Lower leg skin (tissue), 4 donors: ENCODE data around the gene GCAT. TPM values are rescaled to one million over a fixed set of nuclear protein-coding genes. Genes with fewer than 3 reads are reported as not detected.

ENCODE experiments used
- DNase-seq, 2 donors: peaks; one replicate each; pipeline ENCODE4 v3.0.0-alpha.2; 2019; ENCODE audit warnings: low spot score in 2 of 2
- H3K4me3 ChIP-seq: fragments of 200-600 bp; sonication (generic); 2 replicates; pipeline ENCODE4 v1.5.1; 2017; ENCODE audit warnings: mild to moderate bottlenecking, low read depth; ENCODE audit not compliant: poor library complexity, severe bottlenecking
- CTCF ChIP-seq, 3 donors: fragments of 450-650 bp; IDR thresholded peaks; one replicate each; pipeline ENCODE4 v1.5.1; 2016; ENCODE audit warnings: antibody characterized with exemption in 3 of 3, mild to moderate bottlenecking in 3 of 3, moderate library complexity in 2 of 3
- POLR2A ChIP-seq, 2 donors: fragments of 450-650 bp; IDR thresholded peaks; one replicate each; pipeline ENCODE4 v1.6.1; 2016 to 2017; ENCODE audit warnings: antibody characterized with exemption in 2 of 2, mild to moderate bottlenecking in 1 of 2, moderate library complexity in 1 of 2
- WGBS, 2 donors: methylation state at CpG; one replicate each; pipeline ENCODE4 v1.1.5; 2018; 5-methylcytosine and 5-hydroxymethylcytosine counted together
- intact Hi-C: fragments of 100-400 bp; cut with DNase I; formaldehyde crosslinking; loops from one replicate; pipeline ENCODE4 v1.15.0; 2023; ENCODE audit warnings: low total_unique reads
- total RNA-seq, 4 donors: library from RNA; depleted of rRNA; stranded (reverse); fragments of >200 nt; gene quantifications; one replicate each; pipeline ENCODE4 v1.1.0, GENCODE V29; 2016

Gene GCAT
- total RNA-seq, 4 donors from 2014 or later = 12.5 to 20.4 (median 16.2) TPM

- DNase-seq = no peak
- H3K4me3 ChIP-seq = no peak overlapping the region
- WGBS, 2 donors = 92 to 94% methylated on average over 5 of the region's 5 CpGs
- intact Hi-C loops = loop anchor here (5.0 to 10.0 kb wide), 2 partner anchors 125 to 327 kb away; no protein-coding TSS in a partner anchor
- TF ChIP-seq CTCF (IDR thresholded peaks at IDR 0.05) (no peak), POLR2A (IDR thresholded peaks at IDR 0.05) (no peak)
Measured at GRCh38 chr22:37809672-37810333, 2.1 kb downstream of the GCAT start.

DNA sequence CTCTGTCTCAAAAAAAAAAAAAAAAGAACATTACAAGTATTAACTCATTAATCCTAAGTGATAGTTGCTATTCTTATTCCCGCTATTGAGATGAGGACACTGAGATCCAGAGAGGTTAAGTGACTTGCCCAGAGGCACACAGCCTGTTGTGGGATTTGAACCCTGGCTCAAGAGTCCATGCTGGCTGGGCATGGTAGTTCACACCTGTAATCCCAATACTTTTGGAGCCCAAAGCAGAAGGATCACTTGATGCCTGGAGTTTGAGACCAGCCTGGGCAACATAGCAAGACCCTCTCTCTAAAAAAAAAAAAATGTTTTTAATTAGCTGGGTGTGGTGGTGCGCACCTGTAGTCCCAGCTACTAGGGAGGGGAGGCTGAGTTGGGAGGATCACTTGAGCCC lies 4.1 kb downstream of the GCAT start:
- no peak for TF ChIP-seq CTCF (IDR thresholded peaks at IDR 0.05)
- TF ChIP-seq POLR2A (IDR thresholded peaks at IDR 0.05) = no peak
- DNase-seq = no peak
- 93 to 94% methylated on average over 2 of the region's 2 CpGs for WGBS, 2 donors
- no peak overlapping the region for H3K4me3 ChIP-seq
- intact Hi-C loops = loop anchor here (10.0 kb wide), 1 partner anchor 123 kb away; no protein-coding TSS in a partner anchor

- TF ChIP-seq POLR2A (IDR thresholded peaks at IDR 0.05) (no peak), CTCF (IDR thresholded peaks at IDR 0.05) (no peak)
- 87 to 90% methylated on average over 22 to 27 of the region's 27 CpGs for WGBS, 2 donors
- no peak for DNase-seq
- no peak overlapping the region for H3K4me3 ChIP-seq
- intact Hi-C loops = loop anchor here (10.0 kb wide), 1 partner anchor 122 kb away; no protein-coding TSS in a partner anchor
Measured at GRCh38 chr22:37812869-37813678, 5.3 kb downstream of the GCAT start.

DNA sequence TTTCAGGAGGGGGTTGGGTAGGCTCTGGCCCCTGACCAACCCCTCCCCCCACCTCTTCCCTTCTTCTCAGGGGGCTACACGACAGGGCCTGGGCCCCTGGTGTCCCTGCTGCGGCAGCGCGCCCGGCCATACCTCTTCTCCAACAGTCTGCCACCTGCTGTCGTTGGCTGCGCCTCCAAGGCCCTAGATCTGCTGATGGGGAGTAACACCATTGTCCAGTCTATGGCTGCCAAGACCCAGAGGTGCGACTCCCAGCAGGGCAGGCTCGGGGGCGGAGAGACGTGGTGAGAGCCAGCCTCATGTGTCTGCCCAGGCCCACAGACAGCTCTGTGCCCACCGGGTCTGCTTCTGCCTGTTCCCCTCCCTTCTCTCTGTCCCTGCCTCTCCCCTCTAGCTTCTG lies 7.9 kb downstream of the GCAT start:
- no peak overlapping the region for H3K4me3 ChIP-seq
- intact Hi-C loops = loop anchor here (5.0 to 10.0 kb wide), 3 partner anchors 47 to 152 kb away; no protein-coding TSS in a partner anchor
- DNase-seq = no peak
- TF ChIP-seq CTCF (IDR thresholded peaks at IDR 0.05) = no peak
- TF ChIP-seq POLR2A (IDR thresholded peaks at IDR 0.05) = no peak
- WGBS, 2 donors = 87 to 89% methylated on average over 12 of the region's 12 CpGs

- no peak for TF ChIP-seq POLR2A (IDR thresholded peaks at IDR 0.05)
- no peak for TF ChIP-seq CTCF (IDR thresholded peaks at IDR 0.05)
- intact Hi-C loops = loop anchor here (5.0 to 10.0 kb wide), 3 partner anchors 46 to 151 kb away; no protein-coding TSS in a partner anchor
- 91 to 95% methylated on average over 23 of the region's 23 CpGs for WGBS, 2 donors
- DNase-seq = no peak
- no peak overlapping the region for H3K4me3 ChIP-seq
Measured at GRCh38 chr22:37816543-37817180, 8.9 kb downstream of the GCAT start.
